Stimulated activated CD4-positive, alpha-beta T cell treated with anti-CD3 and anti-CD28 coated beads, TNF-alpha, amount 100 ng/mL, for 48 hours (primary cell): ENCODE data around the gene ACADSB.

Experiments
- DNase-seq, 3 donors: peaks; one replicate each; pipeline ENCODE4 v3.0.0-alpha.2; 2020; ENCODE audit warnings: low read depth in 3 of 3

ACADSB gene

GRCh38 chr10:123008355-123009104 is at the start of gene ACADSB, which contains the start of gene IKZF5:
Gene ACADSB (plus strand): TSS chr10:123009006. CDS start chr10:123009030, 24 bp downstream.
Gene IKZF5 (minus strand): TSS chr10:123008795. CDS start chr10:122998625, 10,170 bp downstream.
- DNase-seq, result peak; percentile 90 to 94 (median 94)

GRCh38 chr10:122962405-122962804 is 46.4 kb upstream of the ACADSB start:
- DNase-seq, result no peak

- no peak for DNase-seq
These were observed 41.9 kb upstream of the ACADSB start for GRCh38 chr10:122966879-122967278.

GRCh38 chr10:122968698-122969097 is 40.1 kb upstream of the ACADSB start:
- no peak for DNase-seq

GRCh38 chr10:122974023-122974422 is 34.8 kb upstream of the ACADSB start:
- no peak for DNase-seq

- DNase-seq, result no peak
These were observed 34.2 kb upstream of the ACADSB start for GRCh38 chr10:122974543-122975064.

- DNase-seq, result peak; percentile 78 to 87 (median 83)
These were observed 28.4 kb upstream of the ACADSB start, which contains the start of gene PSTK for GRCh38 chr10:122980209-122981065. Gene PSTK (plus strand): TSS chr10:122980401. CDS start chr10:122980480, 79 bp downstream.

- DNase-seq, result peak in 1 of 3 donors; percentile 0
These were observed 27.7 kb upstream of the ACADSB start for GRCh38 chr10:122981066-122981464.

- no peak for DNase-seq
These were observed 24.9 kb upstream of the ACADSB start for GRCh38 chr10:122983898-122984297.

GRCh38 chr10:122984708-122985107 is 24.1 kb upstream of the ACADSB start:
- no peak for DNase-seq

- DNase-seq, result no peak
These were observed 22.5 kb upstream of the ACADSB start for GRCh38 chr10:122986335-122986734.

- no peak for DNase-seq
These were observed 20.3 kb upstream of the ACADSB start for GRCh38 chr10:122988501-122988900.

- DNase-seq, result no peak
These were observed 18.5 kb upstream of the ACADSB start for GRCh38 chr10:122990278-122990677.

- DNase-seq, result no peak
These were observed 16.7 kb upstream of the ACADSB start for GRCh38 chr10:122992031-122992585.

- DNase-seq, result no peak
These were observed 14.9 kb upstream of the ACADSB start for GRCh38 chr10:122993797-122994336.

GRCh38 chr10:122995936-122996335 is 12.9 kb upstream of the ACADSB start:
- DNase-seq, result no peak

- DNase-seq, result no peak
These were observed 10.9 kb upstream of the ACADSB start for GRCh38 chr10:122997864-122998263.

GRCh38 chr10:122998360-122998917 is 10.4 kb upstream of the ACADSB start:
- DNase-seq, result no peak

GRCh38 chr10:122998934-122999333 is 9.9 kb upstream of the ACADSB start:
- DNase-seq, result no peak

GRCh38 chr10:122999347-122999746 is 9.5 kb upstream of the ACADSB start:
- DNase-seq, result no peak

- DNase-seq, result no peak
These were observed 8.7 kb upstream of the ACADSB start for GRCh38 chr10:123000155-123000554.
